ENCODE results near the gene MSI2. TPM values are rescaled to one million over a fixed set of nuclear protein-coding genes. Genes with fewer than 3 reads are reported as not detected.
A peak's percentile ranks its signal among the peaks of the same experiment; 100 is the strongest.

MSI2 gene
- total RNA-seq, 1 donor, result 23.2 TPM

GRCh38 chr17:57475796-57476195 lies 219.5 kb downstream of the MSI2 start:
- TF ChIP-seq CTCF (IDR thresholded peaks at IDR 0.05; ENCODE audit: extremely low read depth, low read depth, low read length), result no peak
- no peaks in the 10 kb centered on the region for H4K20me1 ChIP-seq (ENCODE audit: insufficient read depth, low read length)
- no peak overlapping the region for H3K4me3 ChIP-seq (ENCODE audit: insufficient read depth, low read length)
- no peak overlapping the region for H3K27ac ChIP-seq (ENCODE audit: low read depth, low read length)
- peaks cover 3% of the 10 kb centered on the region for H3K27me3 ChIP-seq (ENCODE audit: insufficient read depth, low read length)
- H3K4me2 ChIP-seq (ENCODE audit: insufficient read depth, low read length), result no peak overlapping the region
- H3K9me3 ChIP-seq (ENCODE audit: low read depth, low read length), result no peaks in the 10 kb centered on the region
- peak; percentile 11 for DNase-seq (ENCODE audit: insufficient read length, low spot score, missing footprints)
- H2AFZ ChIP-seq (ENCODE audit: low read length), result no peak overlapping the region
- no peaks in the 10 kb centered on the region for H3K79me2 ChIP-seq (ENCODE audit: insufficient read depth, low read length)
- no peaks in the 10 kb centered on the region for H3K36me3 ChIP-seq (ENCODE audit: insufficient read depth, low read length)
- H3K4me1 ChIP-seq (ENCODE audit: insufficient read depth, low read length), result peaks cover 12% of the 10 kb centered on the region

GRCh38 chr17:57477522-57478362 lies 221.4 kb downstream of the MSI2 start:
- Histone ChIP-seq H2AFZ (ENCODE audit: low read length) (no peak overlapping the region), H3K79me2 (ENCODE audit: insufficient read depth, low read length) (no peaks in the 10 kb centered on the region), H3K27ac (ENCODE audit: low read depth, low read length) (no peak overlapping the region), H3K4me1 (ENCODE audit: insufficient read depth, low read length) (peaks cover 27% of the 10 kb centered on the region), H3K27me3 (ENCODE audit: insufficient read depth, low read length) (peaks cover 3% of the 10 kb centered on the region), H3K36me3 (ENCODE audit: insufficient read depth, low read length) (no peaks in the 10 kb centered on the region), H4K20me1 (ENCODE audit: insufficient read depth, low read length) (no peaks in the 10 kb centered on the region), H3K9me3 (ENCODE audit: low read depth, low read length) (no peaks in the 10 kb centered on the region), H3K4me2 (ENCODE audit: insufficient read depth, low read length) (no peak overlapping the region), H3K4me3 (ENCODE audit: insufficient read depth, low read length) (no peak overlapping the region)
- no peak for TF ChIP-seq CTCF (IDR thresholded peaks at IDR 0.05; ENCODE audit: extremely low read depth, low read depth, low read length)
- no peak for DNase-seq (ENCODE audit: insufficient read length, low spot score, missing footprints)

DNA sequence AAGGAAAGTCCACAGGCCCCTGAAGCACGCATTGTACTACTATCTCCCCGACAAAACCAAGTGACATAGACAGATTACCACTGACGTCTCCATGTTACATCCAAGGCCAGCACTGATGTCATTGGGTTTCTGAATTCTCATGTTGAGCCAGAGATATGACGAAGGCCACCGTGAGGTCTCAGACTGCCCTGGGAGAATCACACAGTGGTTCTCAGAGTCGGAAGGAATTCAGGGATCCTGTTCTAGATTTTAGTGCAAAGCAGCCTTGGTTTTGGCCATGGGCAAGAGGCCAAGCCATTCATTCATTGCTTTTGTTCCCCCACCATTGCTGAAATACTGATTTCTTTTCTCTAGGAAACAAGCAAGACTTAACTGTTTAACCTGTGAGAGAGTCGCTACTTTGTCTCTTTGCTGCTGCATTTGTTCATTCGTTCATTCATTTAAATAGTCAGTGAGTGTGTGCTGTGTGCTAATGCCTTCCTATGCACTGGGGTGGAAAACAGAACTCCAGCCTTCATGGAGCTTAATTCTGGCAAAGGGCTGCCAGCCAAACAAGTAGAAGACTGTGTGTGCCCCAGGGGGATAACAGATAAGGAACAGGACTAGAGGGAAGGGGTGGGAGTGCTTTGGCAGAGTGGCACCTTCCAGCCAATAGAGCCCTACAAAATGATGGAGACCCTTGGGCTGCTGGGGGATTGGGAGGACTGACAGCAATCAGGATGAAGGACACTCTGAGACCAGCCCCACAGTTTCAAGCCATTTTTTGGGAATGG lies 222.3 kb downstream of the MSI2 start:
- Histone ChIP-seq H3K27me3 (ENCODE audit: insufficient read depth, low read length) (no peaks in the 10 kb centered on the region), H3K4me3 (ENCODE audit: insufficient read depth, low read length) (no peak overlapping the region), H3K4me1 (ENCODE audit: insufficient read depth, low read length) (peaks cover 24% of the 10 kb centered on the region), H3K79me2 (ENCODE audit: insufficient read depth, low read length) (no peaks in the 10 kb centered on the region), H3K9me3 (ENCODE audit: low read depth, low read length) (no peaks in the 10 kb centered on the region), H3K4me2 (ENCODE audit: insufficient read depth, low read length) (no peak overlapping the region), H3K36me3 (ENCODE audit: insufficient read depth, low read length) (no peaks in the 10 kb centered on the region), H2AFZ (ENCODE audit: low read length) (no peak overlapping the region), H3K27ac (ENCODE audit: low read depth, low read length) (no peak overlapping the region), H4K20me1 (ENCODE audit: insufficient read depth, low read length) (no peaks in the 10 kb centered on the region)
- DNase-seq (ENCODE audit: insufficient read length, low spot score, missing footprints), result peak; percentile 26
- no peak for TF ChIP-seq CTCF (IDR thresholded peaks at IDR 0.05; ENCODE audit: extremely low read depth, low read depth, low read length)
